Fibroblast of lung (primary cell): ENCODE results near the gene TIMM17B.
A peak's percentile ranks its signal among the peaks of the same experiment; 100 is the strongest.

Source experiments
- EZH2 ChIP-seq: IDR thresholded peaks from 2 replicates; pipeline ENCODE4 v1.5.1; 2012; ENCODE audit warnings: low read length, control low read depth, mild to moderate bottlenecking; ENCODE audit errors: missing control alignments
- TF ChIP-seq, protein P1 (sequence below), 2 donors: IDR thresholded peaks in 1 of 2; conservative IDR thresholded peaks in 1 of 2; 1 replicate in 1 of 2; 2 replicates in 1 of 2; pipeline ENCODE4 v1.5.1; 2011 to 2012; ENCODE audit warnings: low read length in 2 of 2, control low read depth in 1 of 2, inconsistent platforms in 1 of 2, low read depth in 1 of 2, mild to moderate bottlenecking in 1 of 2

GRCh38 chrX:48917139-48918001 is 19.8 kb upstream of the TIMM17B start:
- TF ChIP-seq, protein P1, sequence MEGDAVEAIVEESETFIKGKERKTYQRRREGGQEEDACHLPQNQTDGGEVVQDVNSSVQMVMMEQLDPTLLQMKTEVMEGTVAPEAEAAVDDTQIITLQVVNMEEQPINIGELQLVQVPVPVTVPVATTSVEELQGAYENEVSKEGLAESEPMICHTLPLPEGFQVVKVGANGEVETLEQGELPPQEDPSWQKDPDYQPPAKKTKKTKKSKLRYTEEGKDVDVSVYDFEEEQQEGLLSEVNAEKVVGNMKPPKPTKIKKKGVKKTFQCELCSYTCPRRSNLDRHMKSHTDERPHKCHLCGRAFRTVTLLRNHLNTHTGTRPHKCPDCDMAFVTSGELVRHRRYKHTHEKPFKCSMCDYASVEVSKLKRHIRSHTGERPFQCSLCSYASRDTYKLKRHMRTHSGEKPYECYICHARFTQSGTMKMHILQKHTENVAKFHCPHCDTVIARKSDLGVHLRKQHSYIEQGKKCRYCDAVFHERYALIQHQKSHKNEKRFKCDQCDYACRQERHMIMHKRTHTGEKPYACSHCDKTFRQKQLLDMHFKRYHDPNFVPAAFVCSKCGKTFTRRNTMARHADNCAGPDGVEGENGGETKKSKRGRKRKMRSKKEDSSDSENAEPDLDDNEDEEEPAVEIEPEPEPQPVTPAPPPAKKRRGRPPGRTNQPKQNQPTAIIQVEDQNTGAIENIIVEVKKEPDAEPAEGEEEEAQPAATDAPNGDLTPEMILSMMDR (conservative IDR thresholded peaks at IDR 0.05 in 1 of 2, IDR thresholded peaks at IDR 0.05 in 1 of 2; ENCODE audit: low read depth in 1 of 2, low read length in 2 of 2), result peak; percentile 65 to 78
- TF ChIP-seq EZH2, result no peak
